Nephron progenitor cell (in vitro differentiated cells): ENCODE results near the gene NR1H2.

Source experiments
- DNase-seq: peaks from one replicate; pipeline ENCODE4 v3.0.0; 2021
- H3K27ac Mint-ChIP-seq: 2 replicates; pipeline ENCODE4 v1.8.0; 2021; ENCODE audit warnings: mild to moderate bottlenecking, moderate library complexity, mixed read lengths
- H3K27me3 Mint-ChIP-seq: 2 replicates; pipeline ENCODE4 v1.8.0; 2021; ENCODE audit warnings: mild to moderate bottlenecking, low read depth, mixed read lengths; ENCODE audit not compliant: poor library complexity
- H3K36me3 Mint-ChIP-seq: 2 replicates; pipeline ENCODE4 v1.8.0; 2021; ENCODE audit warnings: low read depth, mixed read lengths
- H3K4me1 Mint-ChIP-seq: 2 replicates; pipeline ENCODE4 v1.8.0; 2021; ENCODE audit warnings: mixed read lengths
- H3K4me3 Mint-ChIP-seq: 2 replicates; pipeline ENCODE4 v1.8.0; 2021; ENCODE audit warnings: mild to moderate bottlenecking, moderate library complexity, mixed read lengths
- H3K9me3 Mint-ChIP-seq: 2 replicates; pipeline ENCODE4 v1.8.0; 2021; ENCODE audit warnings: mild to moderate bottlenecking, moderate library complexity, mixed read lengths
- CTCF ChIP-seq: fragments of 200-600 bp; sonication (generic); IDR thresholded peaks from 2 replicates; pipeline ENCODE4 v1.5.0; 2021; ENCODE audit warnings: antibody characterized with exemption

The NR1H2 gene

DNA sequence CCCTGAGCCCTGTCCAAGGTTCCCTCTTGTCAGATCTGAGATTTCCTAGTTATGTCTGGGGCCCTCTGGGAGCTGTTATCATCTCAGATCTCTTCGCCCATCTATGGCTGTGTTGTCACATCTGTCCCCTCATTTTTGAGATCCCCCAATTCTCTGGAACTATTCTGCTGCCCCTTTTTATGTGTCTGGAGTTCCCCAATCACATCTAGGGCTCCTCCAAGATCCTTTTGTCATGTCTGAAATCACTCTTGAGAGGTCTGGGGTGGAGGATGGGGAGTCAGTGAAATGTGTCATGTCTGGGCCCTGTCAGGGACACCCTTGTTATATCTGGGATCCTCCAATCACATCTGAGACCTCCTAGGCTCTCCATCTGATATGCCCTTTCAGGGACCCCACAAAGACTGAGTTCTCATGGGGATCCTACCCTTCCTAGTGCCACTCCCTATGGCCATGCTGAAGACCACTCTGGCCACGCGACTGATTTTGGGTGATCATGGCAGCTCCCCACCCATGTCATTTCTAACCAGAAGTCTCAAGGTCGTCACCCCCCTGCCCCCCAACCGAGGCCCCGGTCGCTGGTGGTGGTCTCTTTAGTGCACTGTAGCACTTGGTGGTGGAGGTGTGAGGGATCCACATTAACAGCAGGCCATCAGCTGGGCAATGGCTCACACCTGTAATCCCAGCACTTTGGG lies 52.7 kb downstream of the NR1H2 start:
- no peak for DNase-seq
- H3K27ac Mint-ChIP-seq: no peak overlapping the region
- TF ChIP-seq CTCF: no peak
- peaks cover 42% of the 10 kb centered on the region for H3K27me3 Mint-ChIP-seq
- no peaks in the 10 kb centered on the region for H3K36me3 Mint-ChIP-seq
- peak overlapping the region; percentile 22 for H3K4me3 Mint-ChIP-seq
- H3K4me1 Mint-ChIP-seq: peaks cover 40% of the 10 kb centered on the region
- H3K9me3 Mint-ChIP-seq: no peaks in the 10 kb centered on the region

GRCh38 chr19:50430888-50431342 lies 54.7 kb downstream of the NR1H2 start:
- H3K36me3 Mint-ChIP-seq: no peaks in the 10 kb centered on the region
- peak overlapping the region; percentile 90 for H3K4me3 Mint-ChIP-seq
- no peak for DNase-seq
- TF ChIP-seq CTCF: no peak
- H3K27ac Mint-ChIP-seq: no peak overlapping the region
- H3K27me3 Mint-ChIP-seq: peaks cover 42% of the 10 kb centered on the region
- H3K9me3 Mint-ChIP-seq: no peaks in the 10 kb centered on the region
- peaks cover 54% of the 10 kb centered on the region for H3K4me1 Mint-ChIP-seq

GRCh38 chr19:50431343-50432220 lies 55.3 kb downstream of the NR1H2 start:
- no peaks in the 10 kb centered on the region for H3K36me3 Mint-ChIP-seq

GRCh38 chr19:50432221-50433028 lies 56.2 kb downstream of the NR1H2 start, which contains the start of gene MYBPC2:
TSS of gene MYBPC2 (plus strand) at chr19:50432892. CDS start at chr19:50432954, 62 bp downstream.
- Mint-ChIP-seq H3K27me3 (peaks cover 46% of the 10 kb centered on the region), H3K9me3 (no peaks in the 10 kb centered on the region), H3K4me3 (peak within 1 kb of the TSS; percentile 90), H3K27ac (peak within 1 kb of the TSS; percentile 36), H3K36me3 (no peaks in the 10 kb centered on the region), H3K4me1 (peaks cover 57% of the 10 kb centered on the region)
- DNase-seq: peak; percentile 61
- no peak for TF ChIP-seq CTCF

More at GRCh38 chr19:50431343-50432220, 55.3 kb downstream of the NR1H2 start:
- H3K27ac Mint-ChIP-seq: peak overlapping the region; percentile 36
- DNase-seq: peak; percentile 94
- H3K4me3 Mint-ChIP-seq: peak overlapping the region; percentile 90
- H3K4me1 Mint-ChIP-seq: peaks cover 57% of the 10 kb centered on the region
- no peaks in the 10 kb centered on the region for H3K9me3 Mint-ChIP-seq
- no peak for TF ChIP-seq CTCF
- H3K27me3 Mint-ChIP-seq: peaks cover 42% of the 10 kb centered on the region
